SK-MEL-5 (cell line): ENCODE results near the gene ZBTB7C. TPM values are rescaled to one million over a fixed set of nuclear protein-coding genes. Genes with fewer than 3 reads are reported as not detected.

ENCODE experiments used
- DNase-seq: peaks from one replicate; pipeline ENCODE4 v3.0.0-alpha.2; 2016; ENCODE audit warnings: low read depth, low spot score
- in situ Hi-C: cut with HindIII; loops from 2 replicates; pipeline ENCODE4 v1.10.0; 2016; ENCODE audit warnings: low sequenced_read_pairs, high pct_unique_total_duplicates, low pct_unique_long_range_greater_than_20kb
- total RNA-seq: library from RNA; depleted of rRNA; stranded (reverse); fragments of >200 nt; shearing (Covaris generic); gene quantifications from 2 replicates; pipeline ENCODE4 v1.2.3, GENCODE V29; 2014

The ZBTB7C gene
- total RNA-seq, 1 experiment from 2014 or later, result not detected

DNA sequence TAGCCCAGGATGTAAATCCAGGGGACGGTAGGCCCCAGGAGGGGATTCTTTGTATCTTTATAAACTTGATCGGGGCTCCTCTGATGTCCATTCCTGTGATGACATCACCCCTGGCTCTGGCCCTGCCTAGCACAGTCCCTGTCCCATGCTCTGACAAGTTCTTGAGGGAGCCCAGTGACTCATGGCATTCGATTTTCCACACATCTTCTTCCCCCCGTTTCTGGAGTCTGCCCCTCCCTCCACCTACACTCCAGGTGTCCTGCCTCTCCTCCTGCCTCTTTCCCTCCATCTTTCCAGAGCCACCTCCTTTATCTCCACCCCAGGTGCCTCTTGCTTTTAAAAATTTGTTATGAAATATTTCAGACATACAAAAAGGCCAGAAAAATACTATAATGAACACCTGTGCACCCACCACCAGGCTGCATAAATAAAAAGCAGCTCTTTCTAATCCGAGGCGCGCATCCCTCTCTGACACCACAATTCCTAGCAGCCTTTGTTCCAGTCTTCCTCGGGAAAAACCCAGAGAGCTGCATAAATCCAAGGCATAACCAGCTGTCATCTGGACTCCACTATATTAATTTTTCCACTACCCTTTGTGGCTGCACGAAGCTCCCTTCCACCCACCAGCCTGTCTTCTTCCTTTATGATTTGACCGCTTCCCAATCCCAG, 207.7 kb downstream of the ZBTB7C start:
- no peak for DNase-seq
- in situ Hi-C loops, result no loop called here

DNA sequence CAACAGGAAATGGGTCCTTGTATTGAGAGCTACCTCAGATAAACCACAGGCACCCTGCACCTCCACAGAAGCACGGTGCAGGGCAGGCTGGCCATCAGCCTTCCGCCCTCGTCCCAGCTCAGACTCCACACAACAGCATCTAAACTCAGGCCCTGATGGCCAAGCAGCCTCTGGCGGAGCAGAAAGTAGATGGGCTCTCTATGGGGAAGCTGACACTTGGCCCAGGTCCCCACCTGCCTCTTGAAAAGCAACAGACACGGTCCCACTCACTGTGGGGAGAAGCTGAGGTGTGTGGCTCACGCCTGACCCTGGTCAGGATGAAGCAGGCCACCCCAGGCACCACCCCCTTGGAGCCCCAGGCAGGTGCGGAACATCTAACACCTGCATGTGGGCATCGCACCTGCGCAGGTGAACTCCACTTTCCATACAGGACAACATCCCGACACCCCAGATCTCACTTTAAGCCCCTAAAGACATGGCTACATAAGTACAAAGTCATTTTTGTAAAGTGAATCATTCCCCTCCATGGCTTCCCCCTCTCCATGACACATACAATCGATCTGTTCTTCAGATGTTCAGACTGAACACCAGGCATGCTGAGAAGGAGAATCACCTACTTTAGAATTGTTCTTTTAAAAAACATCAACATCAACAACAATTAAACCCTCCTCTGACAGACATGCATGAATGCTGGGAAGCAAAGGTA, 208.4 kb downstream of the ZBTB7C start:
- in situ Hi-C loops, result no loop called here

DNA sequence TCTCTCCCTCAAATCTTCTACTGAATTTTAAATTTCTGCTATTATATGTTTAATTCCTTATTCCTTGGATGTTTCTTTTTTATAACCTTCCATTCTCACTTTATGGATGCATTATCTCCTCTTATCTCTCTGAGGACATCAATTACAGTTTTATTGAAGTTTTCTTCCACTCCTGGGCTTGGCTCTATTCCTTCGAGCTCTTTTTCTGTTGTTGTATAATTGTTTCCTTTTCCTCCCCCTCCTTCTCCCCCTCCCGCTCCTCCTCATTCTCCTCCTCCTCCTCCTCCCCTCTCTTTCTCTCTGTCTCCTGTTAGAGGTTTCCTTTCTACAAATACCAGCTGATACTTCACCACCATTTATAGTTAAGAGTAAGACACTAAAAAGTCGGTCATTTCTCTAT, 209.8 kb downstream of the ZBTB7C start:
- in situ Hi-C loops, result no loop called here
- no peak for DNase-seq

More for the DNA sequence above, 208.4 kb downstream of the ZBTB7C start:
- no peak for DNase-seq

DNA sequence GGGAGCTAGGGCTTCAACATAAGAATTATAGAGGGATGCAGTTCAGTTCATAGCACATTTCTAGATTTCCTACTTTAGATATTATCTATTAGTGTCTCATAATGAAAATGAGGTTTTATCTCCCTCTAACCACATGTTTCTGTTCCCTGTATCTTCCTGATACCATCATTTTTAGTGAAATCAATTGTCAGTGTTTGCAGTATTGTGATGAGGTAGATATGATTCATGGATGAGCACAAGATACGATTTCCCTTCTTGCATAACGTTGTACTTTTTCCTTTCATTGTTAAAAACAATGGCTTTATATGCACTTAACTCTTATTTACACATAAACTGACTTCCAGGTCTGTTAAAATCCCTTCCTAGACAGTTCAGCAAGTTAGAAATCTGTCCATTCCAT, 211.4 kb downstream of the ZBTB7C start:
- in situ Hi-C loops, result no loop called here
- no peak for DNase-seq

DNA sequence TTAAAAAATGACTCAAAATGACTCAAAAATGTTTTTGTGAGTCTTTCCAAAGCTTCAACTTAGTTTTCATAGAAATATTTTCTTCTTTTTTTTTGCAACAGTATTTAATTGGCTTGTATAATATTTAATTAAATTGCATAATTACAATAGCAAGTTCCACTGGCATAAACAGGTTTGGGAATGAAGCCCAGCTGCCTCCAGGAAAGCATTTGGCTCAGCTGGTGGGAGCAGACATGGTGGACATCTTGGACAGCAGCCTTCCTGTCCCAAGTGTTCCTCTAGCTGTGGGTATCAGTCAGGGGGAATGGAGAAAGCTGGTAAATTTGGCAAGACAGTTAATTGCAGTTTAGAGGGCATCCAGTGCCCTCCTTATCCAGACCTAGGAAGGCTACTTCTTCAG, 213.4 kb downstream of the ZBTB7C start:
- in situ Hi-C loops, result no loop called here
- DNase-seq, result no peak

DNA sequence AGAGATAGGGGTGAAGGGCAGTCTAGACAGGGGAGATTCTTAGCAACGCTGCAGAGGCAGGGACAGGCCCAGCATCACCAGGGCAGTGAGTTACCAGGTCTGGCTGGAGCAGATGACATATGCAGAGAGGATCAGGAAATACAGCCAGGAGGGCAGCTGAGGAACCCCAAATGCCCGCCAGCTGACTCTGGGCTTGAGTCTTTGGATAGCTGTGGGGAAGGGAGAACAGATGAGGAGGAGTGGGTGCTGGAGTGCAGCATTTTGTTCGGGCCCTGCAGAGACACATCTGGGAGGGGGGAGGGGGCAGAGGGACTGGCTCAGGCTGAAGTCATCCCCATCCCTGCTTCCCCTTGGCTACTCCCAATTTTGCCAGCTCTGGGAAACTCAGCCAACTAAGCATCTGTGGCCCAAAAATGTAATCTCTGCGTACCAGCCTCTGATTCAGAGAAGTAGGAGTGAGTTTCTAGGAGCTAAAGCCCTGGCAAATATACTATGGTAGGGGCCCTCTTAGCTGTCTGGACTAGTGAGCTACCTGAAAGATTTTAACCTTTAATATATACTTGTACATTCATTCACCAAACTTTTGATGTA, 214.5 kb downstream of the ZBTB7C start:
- DNase-seq, result no peak
- in situ Hi-C loops, result no loop called here

DNA sequence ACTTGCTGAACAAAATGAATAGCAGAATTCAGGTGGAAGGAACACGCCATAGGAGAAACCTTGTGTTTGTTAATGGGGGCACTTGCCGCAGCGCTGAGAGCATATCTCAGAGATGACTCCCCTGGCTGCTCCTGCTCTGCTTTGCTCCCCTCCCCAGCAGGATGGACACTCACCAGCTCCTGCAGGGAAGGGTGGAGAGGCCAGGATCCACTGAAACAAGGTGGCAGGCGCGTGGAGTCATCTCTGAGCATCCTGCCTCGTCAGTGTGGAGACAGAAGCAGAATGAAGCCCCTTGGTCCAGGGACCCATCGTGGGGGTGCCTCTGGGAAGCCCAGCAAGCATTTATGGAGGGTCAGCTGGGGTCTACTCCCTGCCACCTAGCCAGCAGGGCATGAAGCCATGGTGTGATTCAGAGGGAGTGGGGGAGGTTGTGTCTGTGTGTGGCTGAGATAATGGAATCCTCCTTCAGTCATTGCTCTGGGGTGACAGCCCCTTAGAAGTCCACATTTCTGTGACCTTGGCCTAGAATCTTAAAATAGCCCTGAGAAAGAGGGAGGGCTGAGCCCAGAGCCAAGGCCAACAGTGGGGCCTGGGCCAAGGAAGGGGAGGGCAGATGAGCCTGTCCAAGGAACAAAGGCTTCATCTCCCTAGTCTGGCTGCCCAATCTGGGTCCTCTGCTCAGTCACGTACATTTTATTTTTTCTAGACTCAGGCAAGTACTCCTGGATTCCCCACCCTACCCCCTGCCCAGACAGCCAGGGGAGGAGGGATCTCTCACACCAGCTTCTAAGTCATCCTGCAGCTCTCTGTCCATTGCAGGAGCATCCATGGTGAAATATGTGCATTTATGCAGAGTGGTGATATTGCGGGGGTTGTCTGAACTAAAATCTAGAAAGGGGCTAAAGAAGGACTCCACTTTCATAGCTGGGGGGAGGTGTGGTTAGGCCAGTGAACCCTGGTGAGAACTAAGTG, 215.4 kb downstream of the ZBTB7C start:
- in situ Hi-C loops, result no loop called here
- no peak for DNase-seq

DNA sequence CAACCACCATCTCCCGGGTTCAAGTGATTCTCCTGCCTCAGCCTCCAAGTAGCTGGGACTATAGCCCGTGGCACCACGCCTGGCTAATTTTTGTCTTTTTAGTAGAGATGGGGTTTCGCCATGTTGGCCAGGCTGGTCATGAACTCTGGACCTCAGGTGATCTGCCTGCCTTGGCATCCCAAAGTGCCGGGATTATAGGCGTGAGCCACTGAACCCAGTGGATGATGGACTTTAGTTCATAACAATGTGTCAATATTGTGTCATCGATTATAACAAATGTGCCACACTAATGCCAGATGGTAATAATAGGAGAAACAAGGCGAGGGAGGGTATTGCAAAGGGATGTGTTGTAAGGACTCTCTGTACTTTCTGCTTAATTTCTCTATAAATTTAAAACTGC, 216.6 kb downstream of the ZBTB7C start:
- DNase-seq, result no peak
- in situ Hi-C loops, result no loop called here

DNA sequence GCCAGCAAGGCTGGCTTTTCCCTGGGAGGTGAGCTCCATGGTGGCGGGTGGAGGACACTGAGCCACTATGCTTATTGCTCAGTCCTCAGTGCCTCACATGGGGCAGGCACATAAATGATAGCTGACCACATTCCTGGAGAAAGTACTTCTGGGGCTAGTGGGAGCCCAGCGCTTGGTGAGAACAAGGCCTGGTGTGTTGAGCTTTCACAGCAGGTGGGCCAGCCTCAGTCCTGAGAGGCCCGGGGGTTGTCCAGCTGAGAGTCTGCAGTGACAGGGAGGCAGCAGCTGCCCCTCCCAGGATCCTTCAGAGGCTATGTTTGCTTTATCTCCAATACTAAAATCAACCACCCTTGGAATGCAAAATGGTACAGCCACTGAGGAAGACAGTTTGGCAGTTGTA, 217.7 kb downstream of the ZBTB7C start:
- peak; percentile 2 for DNase-seq
- in situ Hi-C loops, result no loop called here

DNA sequence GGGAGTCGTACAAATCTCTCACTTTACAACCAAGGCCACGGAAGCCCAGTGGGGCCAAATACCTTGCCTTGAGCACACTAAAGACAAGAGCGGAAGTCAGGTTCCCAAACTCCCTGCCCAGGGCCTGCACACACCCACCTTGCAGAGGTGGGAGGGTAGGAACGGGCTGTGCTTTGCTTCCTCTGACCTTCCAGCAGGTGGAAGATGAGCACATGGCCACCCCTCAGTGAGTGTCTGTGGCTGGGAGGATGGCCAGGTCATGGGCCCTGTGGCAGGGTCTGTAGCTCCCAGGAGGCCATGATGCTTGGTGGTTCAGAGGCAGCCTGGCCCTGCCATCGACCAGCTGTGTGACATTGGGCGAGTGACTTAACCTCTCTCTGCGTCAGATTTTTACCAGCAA, 218.2 kb downstream of the ZBTB7C start:
- in situ Hi-C loops, result no loop called here
- no peak for DNase-seq

DNA sequence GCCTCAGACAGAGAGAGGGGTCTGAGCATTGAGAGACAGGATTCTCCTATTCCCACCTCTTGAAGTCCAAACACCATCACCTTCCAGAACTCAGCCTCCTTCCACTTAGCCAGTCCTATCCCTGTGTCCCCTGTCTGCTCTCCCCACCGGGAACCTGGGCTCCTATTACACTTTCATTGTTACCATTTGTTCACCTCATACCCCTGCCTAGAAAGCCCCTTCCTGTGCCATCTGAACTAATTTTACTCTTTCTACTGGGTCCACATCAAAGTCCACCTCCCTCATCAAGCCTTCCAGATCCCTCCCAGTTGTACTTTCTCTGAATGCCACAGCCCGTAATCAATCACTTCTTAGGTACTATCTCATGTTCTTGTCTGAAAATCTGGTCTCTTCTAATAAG, 220.6 kb downstream of the ZBTB7C start:
- in situ Hi-C loops, result no loop called here
- DNase-seq, result no peak

DNA sequence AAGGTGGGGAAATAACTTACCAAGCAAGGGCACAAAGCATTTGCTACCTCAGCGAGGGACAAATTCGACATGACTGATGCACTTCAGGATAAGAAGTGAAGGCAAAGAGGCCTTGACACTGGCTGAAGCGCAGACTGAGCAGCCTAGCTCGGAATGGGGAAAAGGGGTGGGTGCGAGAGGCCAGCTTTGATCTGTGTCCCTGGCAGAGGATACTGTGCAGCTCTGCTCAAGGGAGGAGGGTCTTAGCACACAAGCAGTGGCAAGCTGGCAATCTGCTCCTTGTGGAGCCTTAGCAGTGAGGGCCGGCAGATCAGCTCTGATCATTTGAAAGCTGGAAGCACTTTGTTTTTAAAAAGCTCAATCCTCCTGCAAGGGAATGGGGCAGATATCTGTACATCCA, 222.3 kb downstream of the ZBTB7C start:
- in situ Hi-C loops, result no loop called here
- DNase-seq, result no peak

DNA sequence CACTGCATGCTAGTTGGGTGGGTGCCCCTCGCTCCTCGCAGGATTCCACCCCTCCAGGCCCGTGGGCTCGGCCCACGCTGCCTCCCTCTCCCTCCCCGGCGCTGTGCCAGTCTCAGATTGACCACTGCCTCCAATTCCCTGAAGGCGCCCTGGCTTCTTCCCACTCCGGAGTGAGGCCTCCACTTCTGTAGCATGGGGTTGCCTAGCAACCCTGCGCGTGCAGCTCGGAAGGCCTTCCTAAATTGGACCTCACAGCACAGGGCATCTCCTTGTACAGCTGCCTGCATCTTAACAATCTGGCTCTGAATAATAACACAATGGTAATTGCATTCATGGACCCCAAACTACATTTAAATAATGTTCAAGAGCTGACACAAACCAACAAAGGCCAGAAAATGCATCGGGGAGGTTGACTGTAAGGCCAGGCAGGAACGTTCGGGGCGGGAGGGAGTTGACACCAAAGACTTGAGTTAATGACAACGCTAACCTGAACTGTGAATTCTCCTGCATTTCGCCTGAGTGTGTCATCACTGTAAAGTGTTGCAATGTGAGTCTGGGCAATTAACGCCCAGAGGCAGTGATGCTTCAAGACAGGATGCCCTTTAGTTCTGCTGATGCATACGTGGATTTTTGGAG, 222.9 kb downstream of the ZBTB7C start:
- in situ Hi-C loops, result no loop called here
- no peak for DNase-seq

DNA sequence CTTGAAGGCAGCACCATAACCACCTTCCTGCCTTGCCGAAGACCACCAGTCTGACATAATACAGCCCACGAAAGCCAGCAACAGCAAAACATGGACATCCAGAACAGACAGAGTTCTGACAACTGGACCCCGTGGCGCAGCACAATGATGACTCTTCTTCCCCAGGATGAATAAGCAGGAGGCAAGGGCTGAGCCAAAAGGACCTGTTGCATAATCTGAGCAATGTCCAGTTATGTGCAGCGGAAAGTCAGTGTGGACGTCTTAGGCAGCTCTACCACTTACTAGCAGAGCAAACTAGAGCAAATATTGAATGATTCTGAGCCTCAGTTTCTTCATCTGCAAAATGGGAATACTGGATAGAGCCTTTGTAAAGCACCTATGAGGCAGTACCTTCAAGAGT, 225.1 kb downstream of the ZBTB7C start:
- DNase-seq, result no peak
- in situ Hi-C loops, result no loop called here

DNA sequence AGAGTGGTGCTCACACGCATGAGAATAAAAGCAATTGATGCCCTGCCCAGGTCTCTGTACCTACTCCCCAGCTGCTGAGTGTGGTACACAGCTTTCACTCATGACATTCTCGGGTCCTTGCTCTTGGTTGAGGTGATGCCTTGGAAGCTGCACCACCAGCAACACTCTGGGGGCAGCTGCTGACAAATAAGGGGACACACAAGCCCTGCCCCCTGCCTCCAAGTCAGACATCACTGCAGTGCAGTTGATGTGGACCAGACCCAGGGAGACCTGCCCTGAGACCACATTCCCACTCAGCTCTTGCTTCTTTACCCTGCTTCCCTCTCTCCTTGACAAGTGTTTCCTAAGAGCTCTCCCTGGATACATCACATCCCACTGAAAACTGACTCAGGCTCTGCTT, 225.6 kb downstream of the ZBTB7C start:
- DNase-seq, result no peak
- in situ Hi-C loops, result no loop called here

DNA sequence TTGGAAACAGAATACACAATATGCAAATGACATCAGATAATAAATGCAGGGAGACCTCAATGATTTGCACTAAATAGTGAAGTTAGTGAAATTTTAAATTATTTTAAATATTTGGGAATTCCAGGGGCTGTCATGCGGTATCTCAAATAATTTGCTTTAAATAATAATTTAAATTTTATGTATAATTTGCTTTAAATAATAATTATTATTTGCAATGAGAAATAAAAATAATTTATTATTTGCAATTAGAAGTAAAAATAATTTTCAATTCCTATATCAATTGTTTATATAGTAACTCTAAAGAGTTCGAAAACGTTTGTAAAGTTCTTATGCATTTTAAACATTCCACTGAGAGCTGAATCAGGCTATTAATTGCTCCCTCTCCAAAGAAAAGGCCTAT, 226.4 kb downstream of the ZBTB7C start:
- no peak for DNase-seq
- in situ Hi-C loops, result no loop called here

DNA sequence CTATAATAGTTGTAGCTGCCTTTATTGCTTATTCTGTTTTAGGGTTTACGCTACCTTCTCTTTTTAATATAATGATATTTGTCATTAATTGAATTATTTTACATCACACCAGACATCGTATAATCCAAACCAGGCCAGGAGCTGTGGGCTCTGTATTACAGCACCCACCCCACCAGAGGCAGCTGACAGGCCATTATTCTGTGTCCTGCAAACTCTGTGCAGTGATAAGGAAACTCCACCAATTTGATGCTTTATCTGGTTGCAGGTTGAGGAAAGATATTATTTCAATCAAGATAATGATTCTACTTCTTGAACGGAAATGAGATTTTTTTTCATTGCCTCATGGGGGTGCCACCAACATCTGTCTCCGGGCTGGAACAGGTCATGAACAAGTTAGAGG, 227.3 kb downstream of the ZBTB7C start:
- in situ Hi-C loops, result no loop called here
- no peak for DNase-seq
